Germinal center (tissue), 1 donor: Measurements from ENCODE around the gene ITGA7.

Source experiments
- DNase-seq: peaks from one replicate; pipeline ENCODE4 v3.0.0; 2012; ENCODE audit warnings: mixed read lengths, low spot score

The ITGA7 gene

GRCh38 chr12:55707841-55708694 lies at the start of gene ITGA7:
Gene ITGA7, minus strand, starts transcription at chr12:55707904. Its CDS starts 222 bp downstream, at chr12:55707682.
- peak; percentile 72 for DNase-seq

- no peak for DNase-seq
Observed at GRCh38 chr12:55755246-55755645, 47.5 kb upstream of the ITGA7 start.

- DNase-seq, result no peak
Observed at GRCh38 chr12:55748230-55748993, 40.7 kb upstream of the ITGA7 start.

DNA sequence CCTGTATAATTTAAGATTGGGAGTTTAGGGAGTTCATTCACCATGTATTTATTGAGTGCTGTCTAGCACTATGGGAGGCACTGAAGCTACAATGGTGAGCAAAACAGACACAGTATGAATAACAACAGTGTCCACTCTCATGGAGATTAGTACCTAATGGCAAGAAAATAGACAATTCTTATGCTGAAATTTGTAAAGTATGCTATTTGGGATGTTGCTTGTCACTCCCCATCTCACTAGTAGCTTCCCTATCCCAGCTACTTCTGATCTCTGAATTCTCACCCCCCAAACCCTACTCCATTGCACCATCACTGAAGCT lies 39.2 kb upstream of the ITGA7 start:
- no peak for DNase-seq

DNA sequence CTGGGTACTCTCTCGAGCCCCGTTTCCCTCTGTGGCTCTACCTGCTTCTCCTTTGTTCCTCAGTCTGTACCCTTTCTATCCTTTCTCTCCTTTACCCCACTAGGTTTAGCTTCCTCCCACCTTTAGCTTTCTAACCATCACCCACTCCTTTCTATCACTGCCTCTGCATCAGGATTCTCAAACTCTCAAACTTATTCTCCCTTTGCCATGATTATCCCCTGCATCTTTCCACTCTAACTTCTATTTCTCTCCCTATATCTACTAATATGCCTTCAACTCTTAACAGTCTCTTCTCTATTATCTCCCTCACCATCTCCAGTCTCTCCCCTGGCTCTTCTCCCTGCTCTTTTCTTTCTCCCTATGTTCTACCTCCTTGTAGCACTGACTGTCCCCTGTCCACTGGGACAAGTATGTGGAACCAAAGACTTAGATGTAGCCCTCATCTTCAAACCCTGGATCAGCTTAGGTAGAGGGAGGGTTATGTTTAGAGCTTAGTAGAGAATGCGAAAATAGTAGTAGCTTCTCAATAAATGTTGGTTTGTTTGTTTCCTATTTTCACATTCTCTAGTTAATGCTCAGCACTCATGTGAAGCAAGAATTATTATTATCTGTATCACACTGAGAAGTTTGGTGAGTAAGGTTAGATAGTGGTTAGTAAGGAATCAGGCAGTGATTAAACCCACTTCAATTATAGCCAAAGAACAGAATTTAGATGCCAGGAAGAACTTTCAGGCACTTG lies 38.6 kb upstream of the ITGA7 start:
- no peak for DNase-seq

DNA sequence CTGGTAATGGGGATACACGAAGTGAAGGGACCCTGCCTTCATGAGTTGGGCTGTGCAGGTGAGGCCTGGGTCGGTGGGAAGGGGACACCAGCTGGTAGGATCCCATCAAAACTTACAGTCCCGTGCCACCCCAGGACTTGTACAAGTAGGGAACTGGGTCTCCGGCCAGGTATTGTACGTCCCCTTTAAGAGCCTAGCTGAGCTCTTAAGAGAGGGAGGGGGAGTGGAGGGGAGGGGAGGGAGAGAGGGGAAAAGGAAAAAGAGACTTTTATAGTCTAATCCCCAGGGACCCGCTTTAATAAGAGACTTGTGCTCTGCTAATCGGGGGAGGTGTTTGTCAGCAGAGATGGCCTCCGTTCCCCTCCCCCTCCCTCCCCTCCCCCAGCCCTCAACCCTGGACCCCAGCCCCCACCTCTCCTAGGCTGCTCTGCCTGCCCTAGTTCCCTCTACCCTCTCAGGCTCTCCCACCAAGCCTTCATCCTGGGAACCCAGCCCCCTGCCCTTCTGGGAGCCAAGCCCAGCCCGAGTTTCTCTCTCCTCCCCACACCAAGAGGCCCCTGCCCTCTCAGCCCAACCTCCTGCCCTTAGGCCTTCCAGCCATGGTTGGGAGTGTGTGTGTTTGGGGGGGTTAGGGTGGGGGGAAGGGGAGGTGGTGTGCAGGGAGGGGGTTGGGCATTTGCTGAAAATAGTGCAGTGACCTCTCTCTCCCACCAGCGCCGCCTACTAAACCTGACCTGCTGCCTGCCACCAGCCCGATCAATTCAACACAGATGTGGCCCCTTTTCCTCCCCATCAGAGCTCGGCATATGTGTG lies 37.9 kb upstream of the ITGA7 start:
- no peak for DNase-seq

DNA sequence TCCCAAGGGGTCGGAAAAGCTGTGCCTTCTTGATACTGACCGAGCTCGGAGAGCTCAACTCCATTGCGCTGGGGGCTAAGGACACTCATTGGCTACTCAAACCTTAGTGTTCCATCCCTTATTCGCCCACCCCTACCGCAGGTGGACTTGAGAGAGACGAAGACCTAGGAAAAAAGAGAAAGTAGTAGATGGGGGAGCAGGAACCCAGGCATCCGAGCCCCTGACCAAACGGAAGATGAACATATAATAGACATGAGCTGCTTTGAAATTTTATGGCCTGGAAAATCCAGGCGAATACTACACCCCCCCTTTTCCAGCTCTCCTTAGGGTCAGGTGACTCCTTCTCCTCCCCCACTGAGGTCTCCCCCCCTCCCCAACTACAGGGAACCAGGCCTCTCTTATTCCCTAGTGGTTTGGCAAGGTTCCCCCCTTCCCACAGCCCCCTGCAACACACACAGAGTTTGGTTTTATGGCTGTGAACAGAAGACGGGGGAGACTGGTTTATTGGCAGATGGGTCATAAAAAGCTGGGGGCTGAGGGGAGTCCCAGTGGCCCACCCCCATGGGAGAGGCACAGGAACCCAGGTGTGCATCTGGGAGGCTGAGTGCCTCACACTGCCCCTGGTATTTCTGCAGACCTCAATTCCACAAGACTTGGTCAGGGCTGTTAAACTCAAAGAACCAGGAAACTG lies 36.8 kb upstream of the ITGA7 start:
- DNase-seq, result no peak

GRCh38 chr12:55743406-55744339 lies 36.0 kb upstream of the ITGA7 start:
- DNase-seq, result peak; percentile 38

GRCh38 chr12:55742719-55743405 lies 35.2 kb upstream of the ITGA7 start, which contains the start of gene GDF11:
Gene GDF11, plus strand, starts transcription at chr12:55743122. Its CDS starts 195 bp downstream, at chr12:55743317.
- peak; percentile 69 for DNase-seq

DNA sequence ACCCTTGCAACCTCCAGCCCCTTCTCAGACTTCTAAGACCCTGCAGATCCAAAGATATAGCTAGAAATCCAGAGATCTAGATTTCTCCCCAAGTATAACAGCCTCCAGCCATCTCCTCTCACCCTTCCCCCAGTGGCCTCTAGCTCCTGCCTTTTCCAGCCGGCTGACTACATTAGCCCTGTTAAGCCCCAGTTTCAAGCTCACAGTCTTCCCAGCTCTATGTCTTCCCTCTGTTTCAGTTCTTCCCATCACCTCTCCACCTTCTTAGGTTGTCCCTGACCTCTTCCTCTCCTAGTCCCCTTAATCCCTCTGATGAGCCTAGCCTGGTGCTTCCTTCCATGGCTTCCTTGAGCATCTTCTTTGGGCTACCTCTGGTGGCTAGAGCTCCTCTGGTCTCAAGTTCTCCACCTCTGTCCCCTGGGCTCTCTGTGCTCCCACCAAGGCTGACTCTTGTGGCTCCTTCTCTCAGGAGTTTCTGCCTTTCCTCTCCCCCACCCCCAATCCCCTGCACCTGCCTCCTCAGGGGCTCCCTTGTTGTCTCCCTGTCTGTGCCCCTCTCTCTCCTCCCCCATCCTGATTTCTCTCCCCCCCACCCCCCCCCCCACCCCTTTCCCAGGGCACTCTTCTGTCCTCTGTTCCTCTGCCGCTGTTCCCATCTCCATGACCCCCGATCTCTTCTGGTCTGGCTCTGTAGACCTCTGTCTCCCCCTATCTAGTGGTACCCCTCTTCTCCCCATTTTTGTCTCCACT lies 34.4 kb upstream of the ITGA7 start:
- DNase-seq, result no peak

DNA sequence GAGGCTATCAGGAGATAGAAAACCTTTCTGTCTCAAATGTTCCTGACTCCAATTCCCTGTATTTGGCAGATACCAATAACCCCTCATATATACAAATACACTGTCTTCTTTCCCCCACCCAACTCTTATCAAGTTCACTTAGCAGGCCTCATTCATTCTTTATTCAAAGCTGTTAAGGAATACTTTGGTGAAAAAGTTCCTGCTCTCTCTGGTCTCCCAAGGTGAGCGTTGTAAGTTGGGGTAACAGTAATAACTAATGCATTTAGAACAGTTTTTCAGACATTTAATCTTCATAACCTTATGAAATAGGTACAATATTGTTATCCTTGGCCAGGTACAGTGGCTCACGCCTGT lies 31.3 kb upstream of the ITGA7 start:
- DNase-seq, result no peak

DNA sequence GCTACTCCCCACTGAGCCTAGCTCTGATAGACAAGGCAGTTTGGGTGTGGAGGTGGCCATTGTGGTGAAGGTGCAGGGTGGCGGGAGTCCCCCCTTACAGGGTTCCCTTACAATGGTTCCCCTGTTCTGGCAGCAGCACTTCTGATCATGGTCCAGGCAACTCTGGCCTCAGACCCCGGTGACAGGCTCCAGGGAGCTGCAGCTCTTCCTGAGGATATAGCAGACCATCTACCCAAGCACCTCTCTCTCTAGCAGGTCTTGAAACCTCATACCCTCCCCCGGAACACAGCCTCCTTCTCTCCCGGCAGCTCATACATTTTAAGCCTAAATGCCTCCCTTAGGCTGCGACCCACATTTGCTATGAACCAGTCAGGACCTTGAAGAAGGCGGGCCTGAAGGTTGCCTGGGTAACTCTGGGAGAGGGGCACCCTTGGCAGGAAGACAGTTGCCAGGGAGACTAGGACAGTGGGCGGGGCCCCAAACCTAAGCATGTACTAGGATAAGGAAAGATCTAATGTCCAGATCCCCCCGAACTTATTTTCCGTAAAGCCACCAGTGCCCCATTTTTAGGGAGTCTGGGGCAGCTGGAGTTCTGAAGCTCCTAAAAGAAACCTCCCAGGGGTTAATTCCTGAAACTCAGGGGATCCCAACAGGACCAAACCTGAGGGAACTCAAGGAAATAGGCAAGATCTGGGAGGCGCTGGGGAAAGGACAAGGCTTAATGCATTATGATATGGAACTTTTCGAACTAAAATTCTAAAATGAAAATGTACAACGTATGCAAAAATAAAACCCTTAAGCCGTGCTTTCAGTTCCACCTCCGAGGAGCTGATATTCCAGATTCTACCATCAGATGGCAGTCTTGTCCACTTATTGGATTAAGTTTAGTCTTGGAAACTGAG lies 30.7 kb upstream of the ITGA7 start:
- DNase-seq, result peak; percentile 76

- DNase-seq, result no peak
Observed at GRCh38 chr12:55737581-55738122, 29.9 kb upstream of the ITGA7 start.

DNA sequence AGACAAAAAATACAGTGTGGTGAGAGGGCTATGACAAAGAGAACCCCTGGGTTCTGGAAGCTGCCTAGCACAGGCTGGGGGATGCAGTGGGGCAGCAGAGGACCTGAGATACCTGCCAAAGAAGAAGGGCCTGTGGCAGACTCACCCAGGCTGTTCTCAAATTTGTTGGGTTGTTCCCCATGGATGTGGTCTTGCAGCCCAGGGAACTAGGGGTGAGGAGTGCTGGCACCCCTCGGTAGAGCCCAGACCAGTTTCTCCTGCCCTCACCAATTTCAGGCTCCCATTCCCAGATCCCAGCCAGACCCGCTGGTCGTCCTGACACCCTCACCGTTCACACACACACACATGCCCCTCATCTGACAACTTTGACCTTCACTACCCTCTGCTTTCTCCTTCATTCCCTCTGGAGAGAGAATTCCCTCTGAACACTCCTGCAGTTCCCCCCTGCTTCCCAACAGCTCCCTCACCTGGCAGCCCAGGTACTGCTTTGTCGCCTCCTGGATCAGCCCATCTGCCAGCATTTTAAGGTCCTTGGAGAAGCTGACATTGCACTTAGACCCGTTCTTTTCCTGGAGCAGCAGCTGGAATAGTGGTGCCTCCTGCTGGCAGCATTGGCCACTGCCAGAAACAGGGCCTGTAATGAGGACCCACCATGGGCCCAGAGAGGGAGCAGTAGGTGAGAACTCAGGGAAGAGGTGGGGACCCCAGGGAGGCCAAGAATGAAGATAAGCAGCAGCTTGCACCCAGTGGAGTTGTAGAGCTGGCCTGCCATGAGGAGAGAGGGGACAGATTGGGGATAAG lies 29.3 kb upstream of the ITGA7 start:
- peak; percentile 58 for DNase-seq

GRCh38 chr12:55736076-55736475 lies 28.4 kb upstream of the ITGA7 start:
- DNase-seq, result no peak

GRCh38 chr12:55734595-55734994 lies 26.9 kb upstream of the ITGA7 start:
- DNase-seq, result no peak

- DNase-seq, result no peak
Observed at GRCh38 chr12:55733858-55734257, 26.2 kb upstream of the ITGA7 start.
